ENCODE data around the gene KASH5. TPM values are rescaled to one million over a fixed set of nuclear protein-coding genes. Genes with fewer than 3 reads are reported as not detected.

KASH5 gene
- polyA plus RNA-seq, 1 experiment: not detected

- CTCF ChIA-PET: interaction anchor here (1.1 to 2.5 kb wide), 3 partner anchors 14 to 215 kb away, joined by 4 to 12 read pairs (median 6); no protein-coding TSS in a partner anchor
- Histone ChIP-seq H3K4me3 (ENCODE audit: low read depth, low read length) (no peak overlapping the region), H3K27me3 (ENCODE audit: control insufficient read depth, insufficient read depth, low read length) (peaks cover 47% of the 10 kb centered on the region), H3K36me3 (ENCODE audit: control insufficient read depth, insufficient read depth, low read length) (no peaks in the 10 kb centered on the region)
- POLR2A ChIA-PET: no interaction called here
- TF ChIP-seq, protein P1, sequence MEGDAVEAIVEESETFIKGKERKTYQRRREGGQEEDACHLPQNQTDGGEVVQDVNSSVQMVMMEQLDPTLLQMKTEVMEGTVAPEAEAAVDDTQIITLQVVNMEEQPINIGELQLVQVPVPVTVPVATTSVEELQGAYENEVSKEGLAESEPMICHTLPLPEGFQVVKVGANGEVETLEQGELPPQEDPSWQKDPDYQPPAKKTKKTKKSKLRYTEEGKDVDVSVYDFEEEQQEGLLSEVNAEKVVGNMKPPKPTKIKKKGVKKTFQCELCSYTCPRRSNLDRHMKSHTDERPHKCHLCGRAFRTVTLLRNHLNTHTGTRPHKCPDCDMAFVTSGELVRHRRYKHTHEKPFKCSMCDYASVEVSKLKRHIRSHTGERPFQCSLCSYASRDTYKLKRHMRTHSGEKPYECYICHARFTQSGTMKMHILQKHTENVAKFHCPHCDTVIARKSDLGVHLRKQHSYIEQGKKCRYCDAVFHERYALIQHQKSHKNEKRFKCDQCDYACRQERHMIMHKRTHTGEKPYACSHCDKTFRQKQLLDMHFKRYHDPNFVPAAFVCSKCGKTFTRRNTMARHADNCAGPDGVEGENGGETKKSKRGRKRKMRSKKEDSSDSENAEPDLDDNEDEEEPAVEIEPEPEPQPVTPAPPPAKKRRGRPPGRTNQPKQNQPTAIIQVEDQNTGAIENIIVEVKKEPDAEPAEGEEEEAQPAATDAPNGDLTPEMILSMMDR (IDR thresholded peaks at IDR 0.05; ENCODE audit: insufficient read depth, low read depth, low read length): no peak
- no peak for DNase-seq (ENCODE audit: low read depth)
These were observed 52.6 kb downstream of the KASH5 start for GRCh38 chr19:49440439-49441209.

DNA sequence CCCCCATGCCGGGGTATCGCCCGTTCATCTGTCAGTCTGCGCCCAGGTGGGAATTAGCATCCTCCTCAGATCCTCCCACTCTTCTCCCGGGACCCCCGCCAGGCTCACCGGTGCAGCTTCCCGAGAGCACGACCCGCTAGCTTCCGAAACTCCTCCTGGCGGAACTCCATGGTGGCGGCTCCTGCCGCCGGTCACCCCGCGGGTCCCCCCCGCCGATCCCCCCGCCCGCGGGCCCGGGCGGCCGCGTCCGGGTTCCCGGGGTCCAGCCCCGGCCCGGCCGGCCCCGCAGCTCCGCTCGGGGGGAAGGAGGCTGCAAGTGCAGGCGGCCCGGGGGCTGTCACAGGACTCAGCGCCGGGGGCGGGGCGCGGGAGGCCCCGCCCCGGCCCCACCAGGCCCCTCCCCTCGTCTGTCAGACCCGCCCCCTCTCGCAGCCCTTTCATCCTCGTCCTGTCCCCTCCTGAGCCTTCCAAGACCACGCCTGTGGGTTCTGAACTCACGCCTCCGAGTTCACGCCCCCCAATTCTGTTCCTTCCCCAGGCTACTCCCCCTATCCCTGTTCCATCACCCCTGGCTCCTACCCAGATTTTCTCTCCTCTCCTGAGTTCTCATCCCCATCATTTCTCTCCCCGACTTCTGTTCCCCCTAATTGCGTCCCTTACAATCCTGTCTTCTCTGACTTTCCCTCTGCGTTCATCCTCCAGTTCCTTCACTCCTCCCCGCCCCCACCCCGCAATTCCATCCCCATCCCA lies 53.3 kb downstream of the KASH5 start, which contains the start of gene SLC17A7:
Gene SLC17A7, minus strand, starts transcription at position 318 of the 750 bp plus-strand sequence. Its CDS starts 148 bp downstream, at position 170.
- no peak for DNase-seq (ENCODE audit: low read depth)
- TF ChIP-seq, protein P1 (IDR thresholded peaks at IDR 0.05; ENCODE audit: insufficient read depth, low read depth, low read length): no peak
- ChIA-PET POLR2A (interaction anchor here (0.6 kb wide), 1 partner anchor 189 kb away, joined by 3 read pairs; no protein-coding TSS in a partner anchor), CTCF (interaction anchor here (1.1 to 2.5 kb wide), 8 partner anchors 10 to 75 kb away, joined by 3 to 13 read pairs (median 4); partner anchors contain the start of gene PIH1D1)
- no peaks in the 10 kb centered on the region for H3K36me3 ChIP-seq (ENCODE audit: control insufficient read depth, insufficient read depth, low read length)
- peaks cover 43% of the 10 kb centered on the region for H3K27me3 ChIP-seq (ENCODE audit: control insufficient read depth, insufficient read depth, low read length)
- H3K4me3 ChIP-seq (ENCODE audit: low read depth, low read length): peak within 1 kb of the TSS; percentile 72

- CTCF ChIA-PET: interaction anchor here (1.1 to 2.3 kb wide), 9 partner anchors 10 to 216 kb away, joined by 3 to 13 read pairs (median 5); partner anchors contain the start of gene PIH1D1
These were observed 53.9 kb downstream of the KASH5 start for GRCh38 chr19:49441960-49442350.

DNA sequence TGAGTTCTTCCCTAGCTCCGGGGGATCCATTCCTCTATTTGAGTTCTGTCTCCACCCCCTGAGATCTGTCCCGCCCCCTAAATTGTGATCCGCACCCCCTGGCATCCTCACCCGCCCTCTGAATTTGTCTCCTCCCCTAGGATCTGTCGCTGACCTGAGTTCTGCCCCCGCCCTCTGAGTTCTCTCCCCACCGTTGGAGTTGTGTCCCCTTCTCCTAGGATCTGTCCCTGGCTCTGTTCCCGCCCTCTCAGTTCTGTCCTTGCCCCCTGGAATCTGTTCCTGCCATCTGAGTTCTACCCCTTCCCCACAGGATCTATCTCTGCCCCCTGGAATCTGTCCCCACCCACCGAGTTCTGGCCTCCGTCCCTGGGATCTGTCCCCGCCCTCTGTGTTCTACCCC lies 54.3 kb downstream of the KASH5 start:
- peak overlapping the region; percentile 72 for H3K4me3 ChIP-seq (ENCODE audit: low read depth, low read length)
- H3K27me3 ChIP-seq (ENCODE audit: control insufficient read depth, insufficient read depth, low read length): peaks cover 38% of the 10 kb centered on the region
- no peak for DNase-seq (ENCODE audit: low read depth)
- ChIA-PET CTCF (interaction anchor here (0.7 to 2.3 kb wide), 18 partner anchors 9 to 217 kb away, joined by 3 to 13 read pairs (median 4); partner anchors contain the start of genes GFY and PIH1D1), POLR2A (interaction anchor here (0.6 kb wide), 1 partner anchor 18 kb away, joined by 4 read pairs; no protein-coding TSS in a partner anchor)
- TF ChIP-seq, protein P1 (IDR thresholded peaks at IDR 0.05; ENCODE audit: insufficient read depth, low read depth, low read length): no peak
- peaks cover 7% of the 10 kb centered on the region for H3K36me3 ChIP-seq (ENCODE audit: control insufficient read depth, insufficient read depth, low read length)

More at GRCh38 chr19:49441960-49442350, 53.9 kb downstream of the KASH5 start:
- peaks cover 4% of the 10 kb centered on the region for H3K36me3 ChIP-seq (ENCODE audit: control insufficient read depth, insufficient read depth, low read length)
- TF ChIP-seq, protein P1 (IDR thresholded peaks at IDR 0.05; ENCODE audit: insufficient read depth, low read depth, low read length): no peak
- H3K27me3 ChIP-seq (ENCODE audit: control insufficient read depth, insufficient read depth, low read length): peaks cover 41% of the 10 kb centered on the region
- POLR2A ChIA-PET: no interaction called here
- no peak for DNase-seq (ENCODE audit: low read depth)
- no peak overlapping the region for H3K4me3 ChIP-seq (ENCODE audit: low read depth, low read length)

All from BJ (cell line).